ENCODE results near the gene PDE1A.

DNA sequence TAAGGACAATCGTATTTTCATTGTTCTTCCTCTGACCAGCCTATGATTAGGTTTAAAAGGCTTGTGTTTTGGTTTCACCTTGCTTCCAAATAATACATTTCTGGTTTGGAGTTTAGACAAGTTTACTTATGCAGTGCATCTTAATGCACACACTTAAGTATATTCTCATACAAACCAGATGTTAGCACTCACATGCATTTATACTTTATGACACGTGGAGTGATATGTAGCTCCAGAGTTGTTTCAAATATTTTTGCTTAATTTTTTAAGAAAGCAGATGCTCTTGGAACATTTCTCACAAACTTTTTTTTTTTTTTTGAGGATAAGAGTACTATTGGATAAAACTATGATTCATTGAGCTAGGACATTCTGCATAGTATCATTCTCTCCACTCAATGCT lies 109.9 kb downstream of the PDE1A start:
- no peak for TF ChIP-seq PHF8 (IDR thresholded peaks at IDR 0.05; ENCODE audit: borderline replicate concordance, low read depth)
- TF ChIP-seq, protein P1, sequence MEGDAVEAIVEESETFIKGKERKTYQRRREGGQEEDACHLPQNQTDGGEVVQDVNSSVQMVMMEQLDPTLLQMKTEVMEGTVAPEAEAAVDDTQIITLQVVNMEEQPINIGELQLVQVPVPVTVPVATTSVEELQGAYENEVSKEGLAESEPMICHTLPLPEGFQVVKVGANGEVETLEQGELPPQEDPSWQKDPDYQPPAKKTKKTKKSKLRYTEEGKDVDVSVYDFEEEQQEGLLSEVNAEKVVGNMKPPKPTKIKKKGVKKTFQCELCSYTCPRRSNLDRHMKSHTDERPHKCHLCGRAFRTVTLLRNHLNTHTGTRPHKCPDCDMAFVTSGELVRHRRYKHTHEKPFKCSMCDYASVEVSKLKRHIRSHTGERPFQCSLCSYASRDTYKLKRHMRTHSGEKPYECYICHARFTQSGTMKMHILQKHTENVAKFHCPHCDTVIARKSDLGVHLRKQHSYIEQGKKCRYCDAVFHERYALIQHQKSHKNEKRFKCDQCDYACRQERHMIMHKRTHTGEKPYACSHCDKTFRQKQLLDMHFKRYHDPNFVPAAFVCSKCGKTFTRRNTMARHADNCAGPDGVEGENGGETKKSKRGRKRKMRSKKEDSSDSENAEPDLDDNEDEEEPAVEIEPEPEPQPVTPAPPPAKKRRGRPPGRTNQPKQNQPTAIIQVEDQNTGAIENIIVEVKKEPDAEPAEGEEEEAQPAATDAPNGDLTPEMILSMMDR (IDR thresholded peaks at IDR 0.05): no peak
- TF ChIP-seq SMC3 (IDR thresholded peaks at IDR 0.05): no peak

Measured in A549 (cell line).